HG03342 (cell line): ENCODE measurements around the gene PKNOX2.

Experiments
- ATAC-seq: cut with Tn5 transposase; IDR thresholded peaks from one replicate; pipeline ENCODE4 v1.9.1; 2021; ENCODE audit warnings: mild to moderate bottlenecking, moderate library complexity; ENCODE audit not compliant: unreplicated experiment

PKNOX2 gene

GRCh38 chr11:125376117-125376516 is 211.6 kb downstream of the PKNOX2 start:
- ATAC-seq = no peak

DNA sequence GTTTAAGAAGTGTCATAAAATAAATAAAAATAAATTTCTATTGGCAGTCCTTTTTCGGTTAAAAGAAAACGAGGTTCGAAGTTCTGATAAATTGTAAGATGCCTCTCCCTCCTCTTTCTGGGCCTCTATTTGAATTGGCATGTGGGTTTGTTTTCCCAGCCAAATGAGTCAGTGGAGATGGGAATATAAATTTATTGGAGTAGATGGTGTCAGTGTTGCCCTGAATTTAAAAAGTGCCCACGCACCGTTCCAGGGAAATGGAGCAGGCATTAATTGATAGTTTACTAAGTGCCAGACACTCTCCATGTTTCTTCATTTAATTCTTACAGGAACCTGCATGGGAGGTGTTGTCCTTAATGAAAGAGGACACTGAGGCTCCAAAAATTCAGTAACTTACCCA is 212.3 kb downstream of the PKNOX2 start:
- no peak for ATAC-seq

DNA sequence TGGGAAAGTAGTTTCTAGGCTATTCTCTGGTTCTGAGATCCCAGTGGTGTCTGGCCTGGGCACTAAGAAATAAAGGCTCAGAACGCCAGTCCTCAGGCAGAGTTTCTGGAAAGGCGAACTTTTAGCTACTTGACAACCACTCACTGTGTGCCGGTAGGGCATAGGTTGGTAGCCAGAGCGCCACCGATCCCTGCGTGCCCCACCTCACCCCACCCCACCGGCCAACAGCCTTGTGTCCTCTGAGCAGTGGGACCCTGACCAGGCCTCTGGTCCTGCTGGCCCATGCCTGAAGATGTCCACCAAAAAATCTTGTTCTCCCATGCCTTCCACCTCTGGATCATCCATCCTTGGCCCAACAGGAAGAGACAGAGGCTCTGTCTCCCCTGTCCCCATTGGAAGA is 213.5 kb downstream of the PKNOX2 start:
- ATAC-seq = no peak

GRCh38 chr11:125378571-125378970 is 214.0 kb downstream of the PKNOX2 start:
- ATAC-seq = no peak

- ATAC-seq = no peak
Observed at GRCh38 chr11:125379565-125379964, 215.0 kb downstream of the PKNOX2 start.

DNA sequence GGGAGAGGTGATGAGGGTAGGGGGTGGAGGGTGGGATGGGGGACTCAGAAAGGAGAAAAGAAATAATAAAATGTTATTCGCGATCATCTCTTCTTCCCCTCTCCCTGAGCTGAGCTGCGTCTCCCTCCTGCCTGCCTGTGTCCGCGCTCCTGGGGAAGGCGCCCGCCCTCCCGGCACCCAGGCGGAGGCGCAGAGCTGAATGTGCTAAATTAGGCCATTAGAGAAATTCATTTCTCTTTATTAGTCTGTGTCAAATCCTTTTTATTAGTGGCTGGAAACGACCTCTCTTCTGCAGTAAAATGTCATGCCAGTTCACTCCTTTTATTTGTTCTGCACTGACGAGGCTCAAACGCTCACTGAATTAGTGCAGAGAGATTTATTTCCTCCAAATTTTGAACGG is 215.4 kb downstream of the PKNOX2 start:
- no peak for ATAC-seq

DNA sequence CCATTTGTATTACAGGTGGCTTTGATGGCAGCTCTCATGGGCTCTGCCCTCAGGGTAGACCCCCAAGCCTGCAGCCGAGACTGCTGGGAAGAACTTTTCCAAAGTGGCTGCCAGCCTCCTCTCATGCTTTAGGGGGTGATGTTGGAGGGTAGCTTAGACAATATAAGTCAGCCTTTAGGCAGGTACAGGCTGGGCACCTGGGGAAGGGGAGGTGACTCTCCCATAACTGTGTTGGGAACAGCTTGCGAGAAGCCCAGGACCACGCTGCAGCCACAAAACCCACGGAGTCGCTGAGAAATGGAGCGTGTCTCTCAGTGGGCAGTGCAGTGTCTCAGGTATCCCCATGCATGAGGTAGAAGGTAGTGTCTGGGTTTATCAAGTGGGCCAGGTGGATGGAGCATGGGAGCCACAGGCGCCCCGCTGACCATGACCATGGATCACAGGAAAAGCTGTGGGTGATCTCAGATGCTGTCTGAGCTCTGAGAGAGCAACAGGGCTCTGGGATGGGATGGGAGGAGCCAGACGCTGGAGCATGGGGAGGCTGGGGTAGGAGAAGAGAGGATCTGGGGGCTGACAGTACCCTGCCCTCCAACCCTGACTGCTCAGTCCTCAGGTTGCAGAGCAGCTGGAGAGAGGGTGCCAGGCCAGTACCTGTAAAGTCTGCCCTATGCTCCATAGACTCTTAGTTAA is 216.3 kb downstream of the PKNOX2 start:
- ATAC-seq = no peak

GRCh38 chr11:125381499-125382044 is 217.0 kb downstream of the PKNOX2 start:
- no peak for ATAC-seq

- ATAC-seq = no peak
Observed at GRCh38 chr11:125382314-125382791, 217.8 kb downstream of the PKNOX2 start.

- no peak for ATAC-seq
Observed at GRCh38 chr11:125382822-125383221, 218.3 kb downstream of the PKNOX2 start.

DNA sequence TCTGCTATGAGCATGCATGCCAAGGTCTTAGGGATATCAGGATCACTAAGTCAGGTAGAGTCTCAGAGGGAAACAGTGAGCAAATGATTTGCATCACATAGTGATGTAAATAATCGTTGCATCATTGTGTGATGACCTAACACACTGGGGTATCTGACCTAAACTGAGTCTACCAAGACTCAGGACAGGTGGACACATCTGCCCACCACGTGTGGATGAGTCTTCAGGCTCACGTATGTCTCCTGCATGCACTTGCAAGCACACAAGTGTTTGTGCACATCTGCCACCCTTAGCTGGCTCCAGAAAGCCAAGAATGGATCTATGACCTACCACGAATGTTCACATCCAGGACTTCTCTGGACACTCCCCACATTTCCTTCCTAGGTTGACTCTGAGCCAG is 220.3 kb downstream of the PKNOX2 start:
- ATAC-seq = no peak

GRCh38 chr11:125387901-125388300 is 223.3 kb downstream of the PKNOX2 start:
- ATAC-seq = no peak

- ATAC-seq = no peak
Observed at GRCh38 chr11:125388611-125389010, 224.1 kb downstream of the PKNOX2 start.

DNA sequence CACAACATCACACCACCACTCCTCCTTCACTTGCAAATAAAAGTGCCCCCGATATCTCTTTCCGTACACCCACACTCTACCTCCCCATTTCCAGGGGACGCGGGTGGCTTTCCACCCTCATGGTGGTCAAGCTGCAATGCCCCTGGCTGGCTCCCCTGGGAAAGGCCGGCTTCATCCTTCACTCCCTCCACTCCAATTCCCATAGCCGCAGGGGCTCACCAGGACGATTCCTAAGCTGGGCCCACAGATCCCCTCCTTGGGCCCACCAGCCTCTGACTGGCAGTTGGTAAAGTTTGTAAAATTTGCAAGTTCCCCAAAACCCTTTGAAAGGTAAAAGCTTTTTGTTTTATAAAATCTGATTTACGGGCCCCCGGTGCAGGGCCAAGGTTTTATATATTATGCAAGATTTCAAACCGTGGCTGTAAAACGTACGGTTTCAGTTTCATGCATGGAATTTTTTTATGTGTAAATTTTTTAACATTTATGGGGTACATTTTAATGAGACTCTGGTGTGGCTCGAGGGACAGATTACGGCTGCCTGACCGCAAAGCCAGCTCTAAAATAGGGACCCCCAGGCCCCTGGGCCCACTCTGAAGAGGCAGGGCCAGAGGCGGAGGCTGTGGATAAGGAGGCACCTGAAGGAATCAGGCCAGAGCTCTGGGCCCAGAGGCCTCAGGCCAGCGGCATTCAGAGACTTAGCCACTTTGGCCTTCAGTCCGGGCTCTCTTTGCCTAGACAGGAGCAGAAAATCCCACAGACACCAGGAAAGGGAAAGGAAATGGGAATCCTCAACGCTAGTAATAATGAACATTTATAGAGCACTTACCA is 225.0 kb downstream of the PKNOX2 start:
- ATAC-seq = no peak

GRCh38 chr11:125390946-125391345 is 226.4 kb downstream of the PKNOX2 start:
- ATAC-seq = no peak

DNA sequence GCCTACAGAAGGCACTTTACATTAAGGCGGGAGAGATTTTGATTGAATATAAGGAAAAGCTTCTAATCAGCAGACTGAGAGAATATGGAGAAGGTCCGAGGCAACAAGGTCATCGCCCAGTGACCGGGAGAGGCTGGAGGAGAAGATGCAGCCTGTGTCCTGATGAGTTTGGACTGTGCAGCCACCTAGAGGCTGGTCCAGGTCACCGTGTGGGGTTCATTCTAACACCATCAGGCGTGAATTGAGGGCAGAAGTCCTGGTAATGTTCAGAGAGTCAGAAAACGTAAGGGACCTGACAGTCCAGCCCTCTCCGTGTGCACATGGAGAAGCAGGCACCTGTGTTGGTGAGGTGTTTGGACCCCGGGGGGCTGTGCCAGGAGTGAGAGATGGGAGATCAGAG is 228.8 kb downstream of the PKNOX2 start:
- ATAC-seq = no peak

GRCh38 chr11:125394296-125394695 is 229.7 kb downstream of the PKNOX2 start:
- ATAC-seq = no peak

DNA sequence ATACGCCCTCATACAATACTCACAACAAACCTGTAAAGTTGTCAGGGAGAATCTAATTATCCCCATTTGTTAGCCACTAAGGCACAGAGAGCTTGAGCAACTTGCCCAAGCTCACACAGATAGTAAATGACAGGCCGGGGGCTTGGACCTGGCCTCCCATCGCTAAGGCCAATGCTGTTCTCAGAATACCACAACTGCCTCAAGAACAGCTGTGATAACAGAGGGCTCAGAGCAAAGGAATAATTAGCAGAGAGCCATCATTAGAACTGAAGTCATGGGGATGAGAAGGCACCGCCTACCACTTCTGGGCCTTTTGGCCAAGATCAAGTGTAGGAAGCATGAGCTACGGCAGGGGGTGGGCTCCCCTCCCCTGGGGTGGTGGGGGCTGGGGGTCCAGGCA is 232.9 kb downstream of the PKNOX2 start:
- no peak for ATAC-seq

DNA sequence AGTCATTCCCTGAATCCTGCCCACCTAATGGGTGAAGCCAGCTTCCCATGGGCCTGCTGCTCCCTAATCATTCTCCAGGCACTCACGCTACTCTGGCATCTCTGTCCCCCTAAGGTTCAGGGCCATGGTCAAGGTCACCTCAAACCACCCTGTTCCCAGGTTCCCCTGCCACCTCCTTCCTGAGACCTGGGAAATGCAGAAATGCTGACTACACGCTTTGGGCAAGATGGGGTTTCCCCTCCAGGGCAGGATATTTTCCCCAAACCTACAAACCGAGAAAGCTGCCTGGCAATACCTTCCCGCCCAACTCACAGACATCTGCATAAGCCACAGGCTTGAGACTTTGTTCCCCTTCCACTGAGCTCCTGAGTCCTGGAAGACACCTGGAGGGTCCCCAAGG is 233.9 kb downstream of the PKNOX2 start:
- no peak for ATAC-seq

DNA sequence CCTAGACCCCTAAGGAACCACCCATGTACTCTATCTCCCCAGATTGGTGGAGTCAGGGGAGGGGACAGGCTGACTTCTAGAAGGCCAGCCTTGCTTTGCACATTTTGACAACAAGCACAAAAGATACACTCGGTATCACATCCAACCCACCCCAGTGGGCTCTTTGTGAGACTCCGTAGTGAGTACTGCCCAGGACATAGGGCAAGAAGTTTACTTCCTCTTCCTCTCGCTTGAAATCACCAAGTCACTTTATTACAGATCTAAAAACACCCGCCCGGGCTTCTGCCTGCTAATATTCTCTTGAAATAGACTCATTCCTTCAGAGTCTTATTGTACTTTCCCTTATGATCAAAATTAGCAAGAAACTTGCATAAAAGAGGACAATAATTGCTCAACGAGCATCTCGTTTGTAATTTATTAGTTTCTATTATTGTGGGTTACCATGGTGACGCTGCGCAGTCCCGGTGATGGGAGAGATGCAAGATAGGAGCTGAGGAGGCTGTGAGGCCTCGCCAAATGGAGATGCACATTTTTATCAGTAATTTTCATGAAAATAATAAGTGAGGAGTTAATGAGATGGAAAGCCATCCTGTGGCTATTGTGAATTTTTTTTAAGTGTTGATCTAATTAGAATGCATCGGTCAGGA is 234.6 kb downstream of the PKNOX2 start:
- ATAC-seq = no peak

DNA sequence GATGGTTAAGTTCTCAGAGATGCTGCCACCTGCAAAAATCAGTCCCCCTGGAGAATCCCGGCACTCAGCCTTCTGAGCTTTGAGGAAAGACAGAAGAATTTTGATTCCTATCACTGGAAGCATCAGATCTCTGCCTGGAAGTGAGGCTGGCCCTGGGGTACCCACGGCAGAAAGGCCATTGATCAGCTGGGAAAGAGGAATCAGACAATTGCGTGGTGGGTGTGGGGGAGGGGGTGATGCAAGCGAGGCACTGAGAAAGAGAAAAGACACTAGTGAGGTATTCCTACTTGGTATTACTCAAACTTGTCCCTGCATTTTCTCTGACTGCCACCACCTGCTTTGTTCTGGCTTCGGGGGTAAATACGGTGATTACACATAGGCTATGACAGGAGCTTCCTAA is 235.4 kb downstream of the PKNOX2 start:
- no peak for ATAC-seq

GRCh38 chr11:125401235-125401634 is 236.7 kb downstream of the PKNOX2 start:
- no peak for ATAC-seq
